ENCODE data around the gene IFIT1B. TPM values are rescaled to one million over a fixed set of nuclear protein-coding genes. Genes with fewer than 3 reads are reported as not detected.

Gene IFIT1B, protein sequence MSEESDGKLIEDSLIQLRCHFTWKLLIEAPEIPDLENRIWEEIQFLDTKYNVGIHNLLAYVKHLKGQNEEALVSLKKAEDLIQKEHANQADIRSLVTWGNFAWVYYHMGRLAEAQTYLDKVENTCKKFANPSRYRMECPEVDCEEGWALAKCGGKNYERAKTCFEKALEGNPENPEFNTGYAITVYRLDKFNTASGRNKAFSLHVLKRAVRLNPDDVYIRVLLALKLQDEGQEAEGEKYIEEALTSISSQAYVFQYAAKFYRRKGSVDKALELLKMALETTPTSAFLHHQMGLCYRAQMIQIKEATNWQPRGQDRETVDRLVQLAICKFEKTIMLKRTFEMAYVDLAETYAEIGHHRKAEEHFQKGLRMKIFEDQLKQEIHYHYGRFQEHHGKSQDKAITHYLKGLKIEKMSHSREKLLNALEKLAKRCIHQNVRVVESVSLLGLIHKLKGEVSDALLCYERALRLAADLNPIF
- total RNA-seq, result not detected in 2 replicates

DNA sequence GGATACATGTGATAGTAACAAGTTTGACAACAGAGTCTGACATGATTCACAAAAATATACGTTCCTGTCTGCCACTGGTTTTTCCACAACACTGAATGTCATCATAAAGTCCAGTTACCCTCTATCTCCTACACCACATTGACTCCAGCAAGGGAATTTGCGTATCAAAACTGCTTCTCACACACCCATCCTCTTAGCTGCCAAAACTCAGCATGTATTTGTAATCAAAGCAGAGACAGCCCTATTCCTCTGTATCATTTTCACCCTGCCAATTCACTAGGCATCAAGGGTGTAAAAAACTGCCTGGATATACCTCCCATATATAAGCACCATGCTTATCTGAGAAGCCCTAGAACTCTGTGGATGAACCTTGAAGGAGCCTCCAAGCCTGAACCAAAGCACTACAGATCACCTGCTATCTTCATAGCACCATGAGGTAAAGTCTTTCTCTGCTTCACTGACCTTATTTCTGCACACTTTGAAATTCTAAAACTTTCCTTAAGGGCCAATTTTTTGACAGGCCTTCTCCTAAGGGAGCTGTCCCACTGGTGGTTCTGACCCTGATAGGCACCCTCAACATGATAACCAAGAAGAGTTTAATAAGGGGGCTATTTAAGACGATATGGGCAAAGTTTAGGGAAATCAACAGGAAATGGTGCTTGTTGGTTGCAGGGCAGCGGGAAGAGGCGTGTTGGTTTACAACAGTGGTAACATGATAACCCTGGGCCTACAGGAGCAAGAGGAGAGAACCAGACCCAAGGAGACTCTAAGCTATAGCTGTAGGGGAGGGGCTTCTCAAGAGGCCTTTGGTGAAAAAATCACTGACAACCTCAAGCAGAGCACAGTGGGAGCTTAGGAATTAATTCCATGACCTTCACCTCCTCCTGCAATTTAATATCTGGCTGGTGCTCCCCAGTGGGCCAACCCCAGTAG is at the start of gene IFIT1B:
TSS of gene IFIT1B (plus strand) at position 352 of the 933 bp plus-strand sequence. CDS start at position 432, 80 bp downstream.

DNA sequence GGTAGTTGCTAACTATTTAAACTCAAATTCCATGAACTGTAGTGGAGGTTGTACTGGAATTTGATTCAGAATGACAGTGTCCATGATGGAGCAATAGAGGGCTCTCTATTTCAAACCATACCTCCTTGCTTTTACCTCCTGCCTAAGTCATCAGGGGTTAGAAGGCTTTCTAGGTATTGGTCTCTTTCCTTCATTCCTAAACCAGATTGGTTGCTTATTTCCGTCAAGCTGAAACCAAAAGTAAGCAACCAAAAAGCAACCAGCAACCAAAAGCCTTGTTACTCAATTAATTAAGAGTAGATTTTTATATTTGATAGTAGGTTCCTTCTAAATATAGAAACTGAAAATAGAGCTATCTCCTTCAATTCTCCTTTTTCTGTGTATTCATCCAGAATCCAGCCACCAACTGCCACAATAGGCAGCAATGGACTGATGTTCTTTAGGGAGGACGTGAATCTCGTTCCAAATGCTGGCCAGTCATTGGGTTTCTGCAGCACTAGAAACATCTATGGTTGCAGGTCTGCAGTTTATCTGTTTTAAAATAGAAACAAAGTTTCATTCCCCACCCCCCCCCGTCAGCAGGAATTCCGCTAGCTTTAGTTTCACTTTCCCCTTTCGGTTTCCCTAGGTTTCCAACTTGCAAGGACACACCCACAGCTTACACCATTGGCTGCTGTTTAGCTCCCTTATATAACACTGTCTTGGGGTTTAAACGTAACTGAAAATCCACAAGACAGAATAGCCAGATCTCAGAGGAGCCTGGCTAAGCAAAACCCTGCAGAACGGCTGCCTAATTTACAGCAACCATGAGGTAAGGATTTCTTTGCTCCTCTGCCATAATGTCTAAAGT is 14.3 kb downstream of the IFIT1B start, which contains the start of gene IFIT1:
TSS of gene IFIT1 (plus strand) at position 717 of the 850 bp plus-strand sequence. CDS start at position 807, 90 bp downstream.

DNA sequence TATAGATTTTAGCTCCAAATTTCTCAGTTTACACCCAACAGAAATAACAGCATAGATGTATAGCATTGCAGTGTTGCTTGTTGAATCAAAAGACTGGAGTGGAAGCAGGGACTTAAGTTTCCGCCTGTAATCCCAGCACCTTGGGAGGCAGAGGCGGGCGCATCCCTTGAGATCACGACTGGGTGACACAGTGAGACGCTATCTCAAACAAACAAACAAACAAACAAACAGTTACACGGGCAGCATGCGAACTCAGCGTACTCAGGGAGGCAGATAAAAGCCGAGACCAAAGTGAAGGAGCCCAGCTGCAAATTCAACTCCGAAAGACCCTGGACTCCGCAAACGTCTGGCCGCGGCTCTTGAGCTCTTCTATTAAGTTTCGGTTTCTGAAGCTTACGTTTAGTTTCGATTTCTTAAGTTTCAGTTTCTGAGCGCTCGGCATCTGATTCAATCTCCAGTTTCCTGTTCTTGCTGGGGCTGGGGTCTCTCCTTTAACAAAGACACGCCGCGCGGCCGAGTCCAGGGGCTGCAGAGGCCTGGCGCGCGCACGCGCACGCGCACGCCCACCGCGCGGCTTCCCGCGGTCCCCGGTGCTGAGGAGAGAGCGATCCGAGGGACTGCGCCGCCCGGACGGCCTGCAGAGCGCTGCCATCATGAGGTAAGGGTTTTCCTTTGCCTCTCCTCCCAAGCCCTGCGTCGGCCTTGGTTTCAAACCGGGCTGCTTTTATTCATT is 36.5 kb downstream of the IFIT1B start, which contains the start of gene IFIT5:
TSS of gene IFIT5 (plus strand) at position 423 of the 733 bp plus-strand sequence. CDS start at position 654, 231 bp downstream.

Other genes starting within 250 kb of the IFIT1B start
- gene CH25H, start 170.7 kb upstream of the IFIT1B start, total RNA-seq, result under 0.01 TPM in 1 of 2 replicates, not detected in the other
- 34.1 and 43.4 TPM in 2 replicates for gene LIPA, start 126.3 kb upstream of the IFIT1B start, total RNA-seq
- gene IFIT2, start 76.0 kb upstream of the IFIT1B start, total RNA-seq, result 0.21 and 6.3 TPM in 2 replicates
- 0.64 and 9.9 TPM in 2 replicates for gene IFIT3, start 50.1 kb upstream of the IFIT1B start, total RNA-seq
- gene IFIT1, start 14.6 kb downstream of the IFIT1B start, total RNA-seq, result 3.4 TPM in 1 of 2 replicates, not detected in the other
- gene IFIT5, start 36.5 kb downstream of the IFIT1B start, total RNA-seq, result 5.5 and 9.9 TPM in 2 replicates
- under 0.01 and 3.6 TPM in 2 replicates for gene SLC16A12, start 157.5 kb downstream of the IFIT1B start, total RNA-seq